Neural progenitor cell (in vitro differentiated cells): ENCODE measurements around the gene TMEM106C.

Experiments
- EZH2phosphoT487 ChIP-seq: fragments of 200-600 bp; sonication (generic); IDR thresholded peaks from 2 replicates; pipeline ENCODE4 v1.6.1; 2017; ENCODE audit warnings: antibody characterized with exemption
- TF ChIP-seq, protein P1 (sequence below): fragments of 200-600 bp; sonication (generic); IDR thresholded peaks from 2 replicates; pipeline ENCODE4 v1.5.1; 2017; ENCODE audit warnings: antibody characterized with exemption, mild to moderate bottlenecking

DNA sequence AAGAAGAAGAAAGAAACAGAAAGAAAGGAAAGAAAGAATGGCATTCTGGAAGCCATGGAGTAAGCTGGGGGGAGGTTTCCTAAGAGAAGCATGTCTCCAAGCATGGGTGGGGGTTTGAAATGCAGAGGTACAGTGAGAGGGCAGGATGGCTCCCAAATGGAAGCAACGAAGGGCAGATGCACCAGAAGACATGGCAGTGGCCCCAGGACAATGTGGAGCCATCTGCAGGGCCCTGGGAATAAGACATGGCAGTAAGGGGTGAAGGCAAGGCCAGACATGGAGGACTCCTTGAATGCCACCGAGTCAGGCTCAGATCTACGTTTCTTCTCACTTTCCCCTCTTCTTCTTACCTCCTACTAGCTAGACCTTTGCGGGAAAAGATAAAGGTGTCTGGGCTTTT, 45.6 kb downstream of the TMEM106C start:
- TF ChIP-seq, protein P1, sequence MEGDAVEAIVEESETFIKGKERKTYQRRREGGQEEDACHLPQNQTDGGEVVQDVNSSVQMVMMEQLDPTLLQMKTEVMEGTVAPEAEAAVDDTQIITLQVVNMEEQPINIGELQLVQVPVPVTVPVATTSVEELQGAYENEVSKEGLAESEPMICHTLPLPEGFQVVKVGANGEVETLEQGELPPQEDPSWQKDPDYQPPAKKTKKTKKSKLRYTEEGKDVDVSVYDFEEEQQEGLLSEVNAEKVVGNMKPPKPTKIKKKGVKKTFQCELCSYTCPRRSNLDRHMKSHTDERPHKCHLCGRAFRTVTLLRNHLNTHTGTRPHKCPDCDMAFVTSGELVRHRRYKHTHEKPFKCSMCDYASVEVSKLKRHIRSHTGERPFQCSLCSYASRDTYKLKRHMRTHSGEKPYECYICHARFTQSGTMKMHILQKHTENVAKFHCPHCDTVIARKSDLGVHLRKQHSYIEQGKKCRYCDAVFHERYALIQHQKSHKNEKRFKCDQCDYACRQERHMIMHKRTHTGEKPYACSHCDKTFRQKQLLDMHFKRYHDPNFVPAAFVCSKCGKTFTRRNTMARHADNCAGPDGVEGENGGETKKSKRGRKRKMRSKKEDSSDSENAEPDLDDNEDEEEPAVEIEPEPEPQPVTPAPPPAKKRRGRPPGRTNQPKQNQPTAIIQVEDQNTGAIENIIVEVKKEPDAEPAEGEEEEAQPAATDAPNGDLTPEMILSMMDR, result no peak
- no peak for TF ChIP-seq EZH2phosphoT487
